GM12801 (cell line): ENCODE data around the gene CLEC18C.

Experiments
- TF ChIP-seq, protein P1 (sequence below): IDR thresholded peaks from one replicate; pipeline ENCODE4 v1.5.1; 2011; ENCODE audit warnings: control low read depth; ENCODE audit not compliant: insufficient read length; ENCODE audit errors: extremely low read depth

CLEC18C gene

GRCh38 chr16:70157477-70158260 lies 15.9 kb upstream of the CLEC18C start:
- TF ChIP-seq, protein P1, sequence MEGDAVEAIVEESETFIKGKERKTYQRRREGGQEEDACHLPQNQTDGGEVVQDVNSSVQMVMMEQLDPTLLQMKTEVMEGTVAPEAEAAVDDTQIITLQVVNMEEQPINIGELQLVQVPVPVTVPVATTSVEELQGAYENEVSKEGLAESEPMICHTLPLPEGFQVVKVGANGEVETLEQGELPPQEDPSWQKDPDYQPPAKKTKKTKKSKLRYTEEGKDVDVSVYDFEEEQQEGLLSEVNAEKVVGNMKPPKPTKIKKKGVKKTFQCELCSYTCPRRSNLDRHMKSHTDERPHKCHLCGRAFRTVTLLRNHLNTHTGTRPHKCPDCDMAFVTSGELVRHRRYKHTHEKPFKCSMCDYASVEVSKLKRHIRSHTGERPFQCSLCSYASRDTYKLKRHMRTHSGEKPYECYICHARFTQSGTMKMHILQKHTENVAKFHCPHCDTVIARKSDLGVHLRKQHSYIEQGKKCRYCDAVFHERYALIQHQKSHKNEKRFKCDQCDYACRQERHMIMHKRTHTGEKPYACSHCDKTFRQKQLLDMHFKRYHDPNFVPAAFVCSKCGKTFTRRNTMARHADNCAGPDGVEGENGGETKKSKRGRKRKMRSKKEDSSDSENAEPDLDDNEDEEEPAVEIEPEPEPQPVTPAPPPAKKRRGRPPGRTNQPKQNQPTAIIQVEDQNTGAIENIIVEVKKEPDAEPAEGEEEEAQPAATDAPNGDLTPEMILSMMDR, result no peak

DNA sequence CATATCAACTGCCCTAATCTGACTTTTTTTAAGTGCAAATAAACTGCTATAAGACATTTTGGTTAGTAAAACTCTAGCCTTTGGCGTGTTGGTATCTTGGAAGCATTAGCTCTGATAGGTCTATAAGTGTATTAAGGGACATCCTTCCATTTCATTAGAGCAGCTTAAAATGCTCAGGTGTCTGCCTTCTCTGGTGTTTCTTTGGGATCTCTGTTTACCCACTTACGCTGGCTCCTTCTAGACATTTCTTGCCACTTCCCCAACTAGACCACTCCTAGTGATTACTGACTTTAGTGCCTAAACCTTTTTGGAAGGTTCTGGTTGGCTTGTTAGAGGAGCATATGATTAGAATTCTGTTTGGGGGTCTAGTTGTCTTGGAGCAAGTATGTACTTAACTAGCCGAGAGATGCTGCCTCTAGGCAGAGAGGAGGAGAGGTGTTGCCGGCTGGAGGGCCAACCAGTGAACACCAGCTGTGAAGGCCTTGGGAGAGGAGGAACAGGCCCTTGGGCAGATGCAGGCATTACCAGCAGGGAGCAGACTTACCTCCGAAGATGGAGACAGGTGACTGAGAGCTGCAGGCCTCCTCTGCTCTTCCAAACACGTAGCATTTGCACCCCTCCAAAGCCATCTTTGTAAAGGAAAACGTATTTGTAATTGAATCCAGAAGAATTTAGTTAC lies 15.2 kb upstream of the CLEC18C start:
- TF ChIP-seq, protein P1, result no peak

DNA sequence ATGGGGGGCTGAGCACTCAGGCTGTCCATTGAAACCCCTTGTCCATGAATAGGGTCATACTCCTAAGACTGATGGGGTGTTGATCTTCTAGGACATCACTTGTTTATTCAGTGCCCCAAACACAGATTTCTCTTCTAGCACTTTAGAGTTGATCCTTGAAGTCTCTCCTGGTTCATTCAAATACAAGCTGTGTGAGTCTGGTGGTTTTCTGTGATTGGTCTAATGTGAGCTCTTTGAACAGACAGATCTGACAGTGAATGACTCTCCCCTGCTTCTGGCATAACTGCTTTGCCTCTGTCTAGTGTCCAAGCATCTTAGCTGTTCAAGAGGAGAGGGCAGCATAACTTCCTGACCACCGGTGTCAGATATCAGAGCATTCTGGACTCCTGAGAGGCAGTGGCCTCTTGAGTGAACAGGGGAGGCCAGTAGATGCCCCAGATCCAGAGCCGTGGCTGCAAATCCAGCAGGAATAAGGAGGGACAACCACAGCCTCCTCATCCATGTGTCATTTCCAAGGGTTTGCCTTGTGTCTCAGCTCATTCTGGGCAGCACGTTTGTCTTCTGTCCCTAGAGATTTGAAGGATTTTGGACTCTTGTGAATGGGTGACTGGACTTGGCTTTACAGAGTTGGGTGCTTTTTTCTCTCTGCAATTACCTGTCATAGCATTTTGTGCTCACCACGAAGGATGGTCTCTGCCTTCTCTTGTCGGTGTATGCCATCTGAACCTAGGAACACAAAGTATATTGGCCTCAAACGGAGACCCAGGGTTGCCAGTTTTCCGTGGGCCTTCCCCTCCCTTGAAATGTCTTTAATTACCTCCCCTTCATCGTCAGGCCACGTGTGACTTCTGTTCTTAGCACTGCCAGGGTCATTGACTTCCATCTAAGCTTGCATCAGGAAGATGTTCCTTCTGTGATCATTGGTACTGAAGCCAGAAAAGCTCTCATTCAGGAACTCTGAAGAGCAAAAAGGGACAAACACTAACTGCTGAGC lies 13.9 kb upstream of the CLEC18C start:
- TF ChIP-seq, protein P1, result no peak

GRCh38 chr16:70160388-70160787 lies 13.2 kb upstream of the CLEC18C start:
- TF ChIP-seq, protein P1, result no peak

- TF ChIP-seq, protein P1, result no peak
These were observed 12.8 kb upstream of the CLEC18C start for GRCh38 chr16:70160821-70161220.

GRCh38 chr16:70161350-70161749 lies 12.2 kb upstream of the CLEC18C start:
- TF ChIP-seq, protein P1, result no peak

DNA sequence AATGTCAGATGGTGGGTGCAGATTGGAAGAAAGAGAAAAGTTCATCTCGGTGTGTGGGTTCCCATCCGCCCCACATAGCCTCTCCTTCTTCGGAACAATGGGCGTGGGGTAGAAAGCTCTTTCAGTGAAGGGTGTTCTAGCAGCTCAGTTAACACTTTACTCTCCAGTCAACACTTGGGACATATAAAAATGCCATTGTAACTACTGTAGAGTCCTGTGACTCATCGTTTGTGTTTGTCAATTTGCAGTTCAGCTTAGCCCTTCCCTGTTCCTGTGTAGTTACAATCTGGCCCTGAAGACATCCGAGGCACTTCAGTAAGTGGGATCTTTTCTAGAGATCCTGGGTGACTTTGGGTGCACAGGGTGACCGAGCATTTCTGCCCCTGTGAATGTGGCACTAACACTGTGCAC lies 11.5 kb upstream of the CLEC18C start:
- TF ChIP-seq, protein P1, result no peak
